Nephron progenitor cell (in vitro differentiated cells): ENCODE data around the gene LINGO4.

Experiments
- DNase-seq: peaks from one replicate; pipeline ENCODE4 v3.0.0; 2021
- H3K27ac Mint-ChIP-seq: 2 replicates; pipeline ENCODE4 v1.8.0; 2021; ENCODE audit warnings: mild to moderate bottlenecking, moderate library complexity, mixed read lengths
- H3K27me3 Mint-ChIP-seq: 2 replicates; pipeline ENCODE4 v1.8.0; 2021; ENCODE audit warnings: mild to moderate bottlenecking, low read depth, mixed read lengths; ENCODE audit not compliant: poor library complexity
- H3K36me3 Mint-ChIP-seq: 2 replicates; pipeline ENCODE4 v1.8.0; 2021; ENCODE audit warnings: low read depth, mixed read lengths
- H3K4me1 Mint-ChIP-seq: 2 replicates; pipeline ENCODE4 v1.8.0; 2021; ENCODE audit warnings: mixed read lengths
- H3K4me3 Mint-ChIP-seq: 2 replicates; pipeline ENCODE4 v1.8.0; 2021; ENCODE audit warnings: mild to moderate bottlenecking, moderate library complexity, mixed read lengths
- H3K9me3 Mint-ChIP-seq: 2 replicates; pipeline ENCODE4 v1.8.0; 2021; ENCODE audit warnings: mild to moderate bottlenecking, moderate library complexity, mixed read lengths
- CTCF ChIP-seq: fragments of 200-600 bp; sonication (generic); IDR thresholded peaks from 2 replicates; pipeline ENCODE4 v1.5.0; 2021; ENCODE audit warnings: antibody characterized with exemption

Gene LINGO4

GRCh38 chr1:151805066-151805820 is at the start of gene LINGO4:
TSS of gene LINGO4 (minus strand) at chr1:151805419. CDS start at chr1:151802704, 2,715 bp downstream.
- peaks cover 23% of the 10 kb centered on the region for H3K4me1 Mint-ChIP-seq
- H3K9me3 Mint-ChIP-seq, result no peaks in the 10 kb centered on the region
- no peak for DNase-seq
- no peak within 1 kb of the TSS for H3K4me3 Mint-ChIP-seq
- TF ChIP-seq CTCF, result no peak
- no peak within 1 kb of the TSS for H3K27ac Mint-ChIP-seq
- H3K27me3 Mint-ChIP-seq, result peaks cover 63% of the 10 kb centered on the region
- no peaks in the 10 kb centered on the region for H3K36me3 Mint-ChIP-seq

GRCh38 chr1:151854658-151855057 is 49.4 kb upstream of the LINGO4 start:
- H3K4me1 Mint-ChIP-seq, result no peaks in the 10 kb centered on the region
- H3K4me3 Mint-ChIP-seq, result no peak overlapping the region
- H3K27ac Mint-ChIP-seq, result no peak overlapping the region
- H3K27me3 Mint-ChIP-seq, result peaks cover 33% of the 10 kb centered on the region
- H3K36me3 Mint-ChIP-seq, result no peaks in the 10 kb centered on the region
- DNase-seq, result no peak
- no peak for TF ChIP-seq CTCF
- H3K9me3 Mint-ChIP-seq, result no peaks in the 10 kb centered on the region

- no peaks in the 10 kb centered on the region for H3K9me3 Mint-ChIP-seq
- H3K27me3 Mint-ChIP-seq, result peaks cover 32% of the 10 kb centered on the region
- no peaks in the 10 kb centered on the region for H3K36me3 Mint-ChIP-seq
- TF ChIP-seq CTCF, result no peak
- H3K27ac Mint-ChIP-seq, result no peak within 1 kb of the TSS
- H3K4me3 Mint-ChIP-seq, result no peak within 1 kb of the TSS
- DNase-seq, result no peak
- no peaks in the 10 kb centered on the region for H3K4me1 Mint-ChIP-seq
Observed at GRCh38 chr1:151853411-151853943, 48.3 kb upstream of the LINGO4 start, which contains the start of gene THEM5. TSS of gene THEM5 (minus strand) at chr1:151853712. CDS start at chr1:151853565, 147 bp downstream.

- no peaks in the 10 kb centered on the region for H3K9me3 Mint-ChIP-seq
- H3K27me3 Mint-ChIP-seq, result peaks cover 32% of the 10 kb centered on the region
- no peak for TF ChIP-seq CTCF
- H3K4me3 Mint-ChIP-seq, result no peak overlapping the region
- no peaks in the 10 kb centered on the region for H3K4me1 Mint-ChIP-seq
- no peaks in the 10 kb centered on the region for H3K36me3 Mint-ChIP-seq
- no peak for DNase-seq
- H3K27ac Mint-ChIP-seq, result no peak overlapping the region
Observed at GRCh38 chr1:151852733-151853132, 47.5 kb upstream of the LINGO4 start.

- Mint-ChIP-seq H3K4me3 (no peak overlapping the region), H3K9me3 (no peaks in the 10 kb centered on the region), H3K27ac (no peak overlapping the region), H3K36me3 (no peaks in the 10 kb centered on the region), H3K27me3 (peaks cover 38% of the 10 kb centered on the region), H3K4me1 (no peaks in the 10 kb centered on the region)
- no peak for TF ChIP-seq CTCF
- no peak for DNase-seq
Observed at GRCh38 chr1:151851886-151852285, 46.7 kb upstream of the LINGO4 start.

- Mint-ChIP-seq H3K4me3 (no peak overlapping the region), H3K36me3 (no peaks in the 10 kb centered on the region), H3K4me1 (no peaks in the 10 kb centered on the region), H3K27me3 (peaks cover 33% of the 10 kb centered on the region), H3K9me3 (no peaks in the 10 kb centered on the region), H3K27ac (no peak overlapping the region)
- TF ChIP-seq CTCF, result no peak
- DNase-seq, result no peak
Observed at GRCh38 chr1:151849871-151850270, 44.7 kb upstream of the LINGO4 start.
